Spleen (tissue), 11 donors: ENCODE results near the gene ISL2. TPM values are rescaled to one million over a fixed set of nuclear protein-coding genes. Genes with fewer than 3 reads are reported as not detected.

Experiments used
- DNase-seq: peaks from one replicate; pipeline ENCODE4 v3.0.0-alpha.2; 2020
- H3K27ac ChIP-seq, 8 donors: fragments of 200-600 bp; sonication (generic) in 7 of 8; 1 replicate in 4 of 8; 2 replicates in 4 of 8; pipeline versions ENCODE4 v1.5.0 to v1.8.0; 2016 to 2021; ENCODE audit warnings: inconsistent platforms in 4 of 8, mild to moderate bottlenecking in 4 of 8, moderate library complexity in 1 of 8
- H3K27me3 ChIP-seq, 7 donors: fragments of 200-600 bp; sonication (generic) in 6 of 7; replicated peaks in 1 of 7; 1 replicate in 4 of 7; 2 replicates in 3 of 7; pipeline versions ENCODE4 v1.5.0 to v1.8.0; 2016 to 2021; ENCODE audit warnings: inconsistent platforms in 3 of 7, mild to moderate bottlenecking in 1 of 7
- H3K36me3 ChIP-seq, 6 donors: fragments of 200-600 bp; sonication (generic) in 5 of 6; 1 replicate in 4 of 6; 2 replicates in 2 of 6; pipeline versions ENCODE4 v1.5.0 to v1.8.0; 2016 to 2021; ENCODE audit warnings: inconsistent platforms in 2 of 6
- H3K4me1 ChIP-seq, 6 donors: fragments of 200-600 bp; sonication (generic) in 5 of 6; 1 replicate in 3 of 6; 2 replicates in 3 of 6; pipeline versions ENCODE4 v1.5.0 to v1.8.0; 2016 to 2021; ENCODE audit warnings: inconsistent platforms in 3 of 6
- H3K4me3 ChIP-seq, 8 donors: fragments of 200-600 bp; sonication (generic) in 7 of 8; 1 replicate in 4 of 8; 2 replicates in 4 of 8; pipeline versions ENCODE4 v1.5.0 to v1.8.0; 2016 to 2021; ENCODE audit warnings: inconsistent platforms in 4 of 8, mild to moderate bottlenecking in 4 of 8, moderate library complexity in 2 of 8
- H3K9me3 ChIP-seq, 8 donors: fragments of 200-600 bp; sonication (generic) in 7 of 8; 1 replicate in 4 of 8; 2 replicates in 4 of 8; pipeline versions ENCODE4 v1.5.0 to v1.8.0; 2016 to 2021; ENCODE audit warnings: inconsistent platforms in 4 of 8
- POLR2A ChIP-seq, 3 donors: fragments of 450-650 bp; IDR thresholded peaks; one replicate each; pipeline ENCODE4 v1.5.1; 2017; ENCODE audit warnings: antibody characterized with exemption in 3 of 3, mild to moderate bottlenecking in 1 of 3
- POLR2AphosphoS5 ChIP-seq, 3 donors: sonication (generic); formaldehyde crosslinking; IDR thresholded peaks; one replicate each; pipeline ENCODE4 v1.5.1; 2017; ENCODE audit warnings: antibody characterized with exemption in 3 of 3
- whole genome bisulfite sequencing, 5 donors: extraction: QIAGEN DNeasy Blood & Tissue Kit in 3 of 5; methylation state at CpG; one replicate each; pipeline versions ENCODE4 v1.1.5 to v1.1.7; 2013 to 2018; 5-methylcytosine and 5-hydroxymethylcytosine counted together
- intact Hi-C: fragments of 100-400 bp; cut with DNase I; formaldehyde crosslinking; loops from one replicate; pipeline ENCODE4 v1.15.0; 2023; ENCODE audit warnings: low total_unique reads
- polyA plus RNA-seq, 3 donors: library from polyadenylated mRNA; stranded (reverse); fragments of 200-250 nt; gene quantifications; one replicate each; pipeline ENCODE4 v1.2.1, GENCODE V29; 2013
- total RNA-seq, 7 donors: library from RNA; depleted of rRNA in 3 of 7; stranded (reverse); fragments of >200 nt in 3 of 7; fragmentation: NEBNext Ultra II Directional in 4 of 7; extraction: Animal tissue kit (Norgen Biotek cat#: 25700) in 4 of 7; gene quantifications; one replicate each; pipeline versions ENCODE4 v1.1.0 to v1.2.1, GENCODE V29; 2016 to 2021
- TF ChIP-seq, protein P1 (sequence below), 11 experiments: fragments of 200-600 bp in 7 of 11; fragments of 450-650 bp in 4 of 11; sonication (generic) in 4 of 11; IDR thresholded peaks in 8 of 11; conservative IDR thresholded peaks in 3 of 11; 1 replicate in 7 of 11; 2 replicates in 4 of 11; pipeline versions ENCODE4 v1.4.0 to v1.8.0; 2016 to 2021; ENCODE audit warnings: antibody characterized with exemption in 11 of 11, inconsistent platforms in 4 of 11, mild to moderate bottlenecking in 1 of 11
- donor health status: healthy with polysubstance abuse.
- donor health status: DM: no; HTN: no; CAD: no; lungs with moderate emphysema.
- donor health status: DM: no; HTN: no; CAD: no.
- donor health status: Bipolar disorder and iron deficiency.
- donor health status: healthy.
- donor health status: DM: no; HTN: no; CAD: no.
- donor health status: DM: yes; HTN: yes; CAD: no.

Gene ISL2
- total and polyA plus RNA-seq, 10 donors: 0.20 to 1.1 (median 0.37) TPM

DNA sequence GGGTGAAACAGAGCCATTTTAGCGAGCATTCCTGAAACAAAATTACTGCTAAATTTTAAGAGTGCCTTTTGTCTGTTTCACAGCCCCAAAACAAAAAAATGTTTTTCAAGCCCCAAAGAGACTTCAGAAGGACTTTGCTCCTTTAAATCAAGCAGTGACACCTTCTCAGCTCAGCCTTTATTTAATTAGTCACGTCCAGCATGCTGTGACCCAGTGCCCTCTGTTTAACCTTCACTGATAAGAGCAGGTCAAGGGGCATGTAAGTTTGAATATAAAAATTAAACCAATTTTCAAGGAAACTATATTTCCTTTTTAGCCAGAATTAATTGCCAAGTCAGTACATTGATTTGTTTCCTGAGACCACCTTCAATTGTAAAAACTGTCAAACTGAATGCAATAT, 40.6 kb downstream of the ISL2 start:
- Histone ChIP-seq H3K4me1 (peaks cover 0 to 4% (median 0%) of the 10 kb centered on the region in 6 donors), H3K27ac (no peak overlapping the region), H3K9me3 (no peaks in the 10 kb centered on the region), H3K27me3 (no peaks in the 10 kb centered on the region), H3K36me3 (peaks cover 0 to 59% (median 10%) of the 10 kb centered on the region in 6 donors), H3K4me3 (no peak overlapping the region)
- intact Hi-C loops: no loop called here
- DNase-seq: no peak
- WGBS, 5 donors: 69 to 85% (median 78%) methylated on average over 2 of the region's 2 CpGs
- TF ChIP-seq, protein P1, sequence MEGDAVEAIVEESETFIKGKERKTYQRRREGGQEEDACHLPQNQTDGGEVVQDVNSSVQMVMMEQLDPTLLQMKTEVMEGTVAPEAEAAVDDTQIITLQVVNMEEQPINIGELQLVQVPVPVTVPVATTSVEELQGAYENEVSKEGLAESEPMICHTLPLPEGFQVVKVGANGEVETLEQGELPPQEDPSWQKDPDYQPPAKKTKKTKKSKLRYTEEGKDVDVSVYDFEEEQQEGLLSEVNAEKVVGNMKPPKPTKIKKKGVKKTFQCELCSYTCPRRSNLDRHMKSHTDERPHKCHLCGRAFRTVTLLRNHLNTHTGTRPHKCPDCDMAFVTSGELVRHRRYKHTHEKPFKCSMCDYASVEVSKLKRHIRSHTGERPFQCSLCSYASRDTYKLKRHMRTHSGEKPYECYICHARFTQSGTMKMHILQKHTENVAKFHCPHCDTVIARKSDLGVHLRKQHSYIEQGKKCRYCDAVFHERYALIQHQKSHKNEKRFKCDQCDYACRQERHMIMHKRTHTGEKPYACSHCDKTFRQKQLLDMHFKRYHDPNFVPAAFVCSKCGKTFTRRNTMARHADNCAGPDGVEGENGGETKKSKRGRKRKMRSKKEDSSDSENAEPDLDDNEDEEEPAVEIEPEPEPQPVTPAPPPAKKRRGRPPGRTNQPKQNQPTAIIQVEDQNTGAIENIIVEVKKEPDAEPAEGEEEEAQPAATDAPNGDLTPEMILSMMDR (IDR thresholded peaks at IDR 0.05 in 8 of 11, conservative IDR thresholded peaks at IDR 0.05 in 3 of 11): no peak

DNA sequence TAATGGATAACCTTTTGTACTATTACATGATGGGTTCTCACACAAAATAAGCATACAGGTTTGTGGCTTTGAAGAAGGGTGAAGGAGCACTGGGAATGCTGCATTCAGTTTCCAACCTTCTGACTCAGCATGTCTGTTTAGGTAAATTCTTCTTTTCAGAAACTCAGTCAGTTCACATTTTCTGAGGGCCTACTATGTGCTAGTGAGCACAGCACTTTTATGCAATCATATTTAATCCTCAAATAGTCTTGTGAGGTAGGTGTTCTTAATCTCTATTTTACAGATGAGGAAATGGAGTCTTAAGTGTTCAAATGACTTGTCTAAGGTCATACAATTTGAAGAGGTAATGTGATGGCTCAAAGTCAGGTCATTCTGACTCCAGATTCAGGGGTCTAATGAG, 41.2 kb downstream of the ISL2 start:
- peaks cover 0 to 4% (median 0%) of the 10 kb centered on the region in 6 donors for H3K4me1 ChIP-seq
- TF ChIP-seq, protein P1 (IDR thresholded peaks at IDR 0.05 in 8 of 11, conservative IDR thresholded peaks at IDR 0.05 in 3 of 11): no peak
- no peak for TF ChIP-seq POLR2AphosphoS5 (IDR thresholded peaks at IDR 0.05)
- TF ChIP-seq POLR2A (IDR thresholded peaks at IDR 0.05): no peak
- no peaks in the 10 kb centered on the region for H3K27me3 ChIP-seq
- no peaks in the 10 kb centered on the region for H3K9me3 ChIP-seq
- no peak for DNase-seq
- H3K4me3 ChIP-seq: no peak overlapping the region
- intact Hi-C loops: no loop called here
- no peak overlapping the region for H3K27ac ChIP-seq
- H3K36me3 ChIP-seq: peaks cover 0 to 53% (median 10%) of the 10 kb centered on the region in 6 donors

DNA sequence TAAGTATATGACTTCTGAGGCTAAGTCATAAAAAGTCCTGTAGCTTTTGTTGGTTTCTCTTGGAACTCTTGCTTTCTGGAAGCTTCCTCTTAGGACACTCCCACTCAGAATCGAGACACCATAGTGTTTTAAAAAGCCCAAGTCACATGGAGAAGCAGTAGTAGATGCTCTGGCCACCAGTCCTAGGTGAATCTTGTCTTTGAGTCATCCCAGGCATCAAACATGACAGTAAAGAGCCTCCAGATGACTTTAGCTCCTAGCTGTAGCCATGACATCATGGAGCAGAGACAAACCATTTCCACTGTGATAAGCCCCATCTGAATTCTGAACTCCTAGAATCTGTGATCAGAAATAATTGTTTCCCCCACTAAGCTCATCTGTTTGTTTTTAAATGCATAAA, 42.1 kb downstream of the ISL2 start:
- TF ChIP-seq POLR2AphosphoS5 (IDR thresholded peaks at IDR 0.05): no peak
- no peak for TF ChIP-seq POLR2A (IDR thresholded peaks at IDR 0.05)
- TF ChIP-seq, protein P1 (IDR thresholded peaks at IDR 0.05 in 8 of 11, conservative IDR thresholded peaks at IDR 0.05 in 3 of 11): no peak
- Histone ChIP-seq H3K4me1 (peaks cover 0 to 4% (median 0%) of the 10 kb centered on the region in 6 donors), H3K27ac (no peak overlapping the region), H3K9me3 (no peaks in the 10 kb centered on the region), H3K36me3 (peaks cover 0 to 44% (median 6%) of the 10 kb centered on the region in 6 donors), H3K27me3 (no peaks in the 10 kb centered on the region), H3K4me3 (no peak overlapping the region)
- DNase-seq: no peak
- 91 to 100% (median 95%) methylated on average over 1 of the region's 1 CpG for WGBS, 5 donors
- intact Hi-C loops: no loop called here

DNA sequence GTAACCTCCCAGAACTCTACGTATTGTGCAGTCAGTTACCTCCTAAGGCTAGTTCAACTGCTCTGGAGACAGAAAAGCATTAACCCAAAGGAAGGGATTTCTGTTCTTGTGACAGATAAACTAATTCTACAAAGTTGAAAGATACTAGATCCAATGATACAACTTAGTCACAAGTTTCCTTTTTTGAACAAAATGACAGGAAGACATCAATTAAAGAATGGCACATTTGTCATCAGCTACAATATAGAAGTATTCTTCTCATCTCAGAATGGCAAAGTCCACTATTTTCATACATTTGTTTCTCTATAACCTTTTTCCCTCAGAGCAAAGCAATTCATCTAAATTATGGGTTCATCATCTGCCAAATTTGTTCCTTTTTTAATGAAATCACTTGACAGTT, 43.7 kb downstream of the ISL2 start:
- Histone ChIP-seq H3K27me3 (no peaks in the 10 kb centered on the region), H3K4me1 (peaks cover 0 to 4% (median 0%) of the 10 kb centered on the region in 6 donors), H3K9me3 (no peaks in the 10 kb centered on the region), H3K4me3 (no peak overlapping the region), H3K27ac (no peak overlapping the region), H3K36me3 (peaks cover 0 to 34% (median 3%) of the 10 kb centered on the region in 6 donors)
- intact Hi-C loops: no loop called here
- no peak for TF ChIP-seq POLR2AphosphoS5 (IDR thresholded peaks at IDR 0.05)
- WGBS, 5 donors: 75 to 100% (median 90%) methylated on average over 1 of the region's 1 CpG
- DNase-seq: no peak

DNA sequence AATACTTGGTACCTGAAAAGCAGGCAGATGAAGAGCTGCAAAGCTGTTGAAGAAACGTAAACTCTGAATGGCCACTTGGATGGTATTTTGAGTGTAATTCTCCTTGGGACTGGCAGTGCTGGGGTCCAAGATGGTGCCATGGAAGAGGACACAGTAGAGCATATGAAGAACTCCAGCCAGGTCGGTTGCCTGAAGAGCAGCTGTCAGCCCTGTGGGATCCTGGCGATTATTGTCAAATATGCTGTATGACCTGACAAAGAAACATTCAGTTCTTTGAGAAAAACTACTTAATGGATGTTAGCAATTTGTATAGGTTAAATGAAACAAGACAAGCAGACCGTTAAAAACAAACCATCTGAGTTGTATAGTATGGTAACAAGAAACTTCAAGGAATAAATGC, 44.8 kb downstream of the ISL2 start:
- no peaks in the 10 kb centered on the region for H3K27me3 ChIP-seq
- TF ChIP-seq, protein P1 (IDR thresholded peaks at IDR 0.05 in 8 of 11, conservative IDR thresholded peaks at IDR 0.05 in 3 of 11): no peak
- TF ChIP-seq POLR2A (IDR thresholded peaks at IDR 0.05): no peak
- no peak for TF ChIP-seq POLR2AphosphoS5 (IDR thresholded peaks at IDR 0.05)
- no peak overlapping the region for H3K4me3 ChIP-seq
- H3K27ac ChIP-seq: no peak overlapping the region
- no peak for DNase-seq
- peaks cover 0 to 4% (median 0%) of the 10 kb centered on the region in 6 donors for H3K4me1 ChIP-seq
- WGBS, 5 donors: 92 to 97% (median 93%) methylated on average over 4 of the region's 4 CpGs
- H3K36me3 ChIP-seq: peaks cover 0 to 26% (median 0%) of the 10 kb centered on the region in 6 donors
- no peaks in the 10 kb centered on the region for H3K9me3 ChIP-seq
- intact Hi-C loops: no loop called here
